HepG2 (cell line): ENCODE results near the gene LRRC8C. TPM values are rescaled to one million over a fixed set of nuclear protein-coding genes. Genes with fewer than 3 reads are reported as not detected.

Experiments used
- BCLAF1 ChIP-seq: fragments of 450-650 bp; IDR thresholded peaks from 2 replicates; pipeline ENCODE4 v1.6.1; 2017; ENCODE audit warnings: mild to moderate bottlenecking
- CSRNP2 ChIP-seq: sonication (generic); formaldehyde crosslinking; conservative IDR thresholded peaks from 2 replicates; pipeline ENCODE4 v1.8.0; 2022; ENCODE audit warnings: low read depth, missing genetic modification reagents
- FOSL2 ChIP-seq: sonication (generic); formaldehyde crosslinking; IDR thresholded peaks from 2 replicates; pipeline ENCODE4 v1.4.0; 2020; ENCODE audit warnings: missing genetic modification reagents
- GABPB1 ChIP-seq: IDR thresholded peaks from 2 replicates; pipeline ENCODE4 v1.6.1; 2016; ENCODE audit warnings: mild to moderate bottlenecking, missing genetic modification reagents, moderate library complexity, missing compliant biosample characterization
- HINFP ChIP-seq: sonication (generic); formaldehyde crosslinking; IDR thresholded peaks from 2 replicates; pipeline ENCODE4 v1.4.0; 2020; ENCODE audit warnings: low read depth, mild to moderate bottlenecking, missing genetic modification reagents
- HMGA1 ChIP-seq: sonication (generic); formaldehyde crosslinking; conservative IDR thresholded peaks from 2 replicates; pipeline ENCODE4 v1.4.0; 2020; ENCODE audit warnings: missing genetic modification reagents
- JUND ChIP-seq: sonication (generic); formaldehyde crosslinking; IDR thresholded peaks from 2 replicates; pipeline ENCODE4 v1.8.0; 2022; ENCODE audit warnings: mild to moderate bottlenecking, missing genetic modification reagents
- KLF6 ChIP-seq: IDR thresholded peaks from 2 replicates; pipeline ENCODE4 v1.8.0; 2016; ENCODE audit warnings: missing biosample characterization, missing genetic modification reagents
- NONO ChIP-seq, 2 experiments: fragments of 450-650 bp in 1 of 2; sonication (generic) in 1 of 2; formaldehyde crosslinking in 1 of 2; IDR thresholded peaks in 1 of 2; conservative IDR thresholded peaks in 1 of 2; 2 replicates each; pipeline versions ENCODE4 v1.6.1 to v1.8.0; 2017 to 2022; ENCODE audit warnings: mild to moderate bottlenecking in 1 of 2, missing genetic modification reagents in 1 of 2, moderate library complexity in 1 of 2
- POLR2A ChIP-seq, 2 experiments: IDR thresholded peaks; 2 replicates each; pipeline ENCODE4 v1.6.1; 2011; ENCODE audit warnings: low read depth in 2 of 2, low read length in 2 of 2, mild to moderate bottlenecking in 1 of 2, moderate library complexity in 1 of 2; ENCODE audit not compliant: insufficient read depth in 1 of 2
- SAP130 ChIP-seq: IDR thresholded peaks from 2 replicates; pipeline ENCODE4 v1.6.1; 2016; ENCODE audit warnings: low read depth
- TFDP2 ChIP-seq: sonication (generic); formaldehyde crosslinking; IDR thresholded peaks from 2 replicates; pipeline ENCODE4 v1.4.0; 2020; ENCODE audit warnings: missing genetic modification reagents
- ZNF18 ChIP-seq: sonication (generic); formaldehyde crosslinking; IDR thresholded peaks from 2 replicates; pipeline ENCODE4 v1.8.0; 2022; ENCODE audit warnings: mild to moderate bottlenecking, missing genetic modification reagents; ENCODE audit not compliant: insufficient replicate concordance
- ZNF354B ChIP-seq: sonication (generic); formaldehyde crosslinking; IDR thresholded peaks from 2 replicates; pipeline ENCODE4 v1.8.0; 2022; ENCODE audit warnings: mild to moderate bottlenecking, missing genetic modification reagents
- ZNF496 ChIP-seq: sonication (generic); formaldehyde crosslinking; IDR thresholded peaks from 2 replicates; pipeline ENCODE4 v1.8.1; 2023; ENCODE audit warnings: mild to moderate bottlenecking, moderate library complexity, missing genetic modification reagents; ENCODE audit not compliant: insufficient replicate concordance
- ZNF589 ChIP-seq: sonication (generic); formaldehyde crosslinking; conservative IDR thresholded peaks from 2 replicates; pipeline ENCODE4 v1.8.0; 2022; ENCODE audit warnings: mild to moderate bottlenecking, moderate library complexity, missing genetic modification reagents
- ZNF616 ChIP-seq: sonication (generic); formaldehyde crosslinking; IDR thresholded peaks from 2 replicates; pipeline ENCODE4 v1.5.0; 2020; ENCODE audit warnings: low read depth, mild to moderate bottlenecking, missing genetic modification reagents
- ZNF7 ChIP-seq: IDR thresholded peaks from 2 replicates; pipeline ENCODE4 v1.6.1; 2016; ENCODE audit warnings: missing biosample characterization, missing genetic modification reagents
- ZNF740 ChIP-seq: sonication (generic); formaldehyde crosslinking; IDR thresholded peaks from 2 replicates; pipeline ENCODE4 v1.4.0; 2020; ENCODE audit warnings: missing genetic modification reagents
- ZNF879 ChIP-seq: sonication (generic); formaldehyde crosslinking; IDR thresholded peaks from 2 replicates; pipeline ENCODE4 v1.8.1; 2023; ENCODE audit warnings: missing genetic modification reagents
- polyA plus RNA-seq, 8 experiments: library from polyadenylated mRNA; depleted of rRNA in 3 of 8; stranded (reverse) in 7 of 8; unstranded in 1 of 8; fragments of >200 nt; fragmentation: Illumina TruSeq in 4 of 8; extraction: Trizol in 4 of 8; gene quantifications; 2 replicates each; pipeline versions ENCODE4 v1.2.1 to v1.2.3, GENCODE V29; 2011 to 2016; ENCODE audit warnings: low read depth in 4 of 8, missing spikeins in 1 of 8, mixed read lengths in 1 of 8; ENCODE audit not compliant: insufficient read depth in 1 of 8
- total RNA-seq, 5 experiments: library from RNA; depleted of rRNA; stranded (reverse); fragments of >200 nt; fragmentation: Illumina TruSeq; extraction: Trizol; gene quantifications; 2 replicates each; pipeline ENCODE4 v1.2.3, GENCODE V29; 2016; ENCODE audit warnings: low read depth in 1 of 5

The LRRC8C gene
- total and polyA plus RNA-seq, 2 of the 13 experiments (the other 11 are each of a cell fraction or from before 2014, with no cell fraction given), result 0.22 to 0.32 TPM

- TF ChIP-seq JUND (CRISPR knock-in tag) (no peak), NONO (IDR thresholded peaks at IDR 0.05) (no peak), NONO (CRISPR knock-in tag; conservative IDR thresholded peaks at IDR 0.05) (no peak), FOSL2 (no peak), ZNF496 (CRISPR knock-in tag) (no peak), ZNF354B (CRISPR knock-in tag) (no peak), POLR2A (IDR thresholded peaks at IDR 0.05; ENCODE audit: insufficient read depth in 1 of 2, low read depth in 2 of 2, low read length in 2 of 2) (no peak), HINFP (CRISPR knock-in tag) (no peak), ZNF740 (CRISPR knock-in tag) (peak; percentile 89), ZNF879 (CRISPR knock-in tag) (no peak), KLF6 (CRISPR knock-in tag) (0 out of 2 replicates have a peak, but pooled peaks have one; percentile 33), TFDP2 (CRISPR knock-in tag) (peak; percentile 28; the same call in 1 of the 2 replicates), ZNF616 (no peak), BCLAF1 (no peak), CSRNP2 (CRISPR knock-in tag) (no peak), ZNF18 (no peak), GABPB1 (CRISPR knock-in tag) (peak; percentile 16; the same call in 1 of the 2 replicates), ZNF7 (CRISPR knock-in tag) (no peak), SAP130 (CRISPR knock-in tag) (no peak; the same call in 1 of the 2 replicates), HMGA1 (no peak), ZNF589 (CRISPR knock-in tag) (no peak)
Measured at GRCh38 chr1:89633248-89633799, 404 bp downstream of the LRRC8C start (continued).
